ENCODE data around the gene CUX1. TPM values are rescaled to one million over a fixed set of nuclear protein-coding genes. Genes with fewer than 3 reads are reported as not detected.
"Not testable (repeated sequence)": the region's sequence is repeated elsewhere in the genome, so short reads cannot be mapped to it uniquely, and the experiment has no call there.

CUX1 gene
- total RNA-seq, 4 donors from 2014 or later: 56.9 to 124 (median 93.2) TPM

- no peaks in the 10 kb centered on the region for H3K9me3 ChIP-seq
- in situ Hi-C loops (cut with MboI; ENCODE audit: low pct_ligation_motif_present in 1 of 4, low pct_unique_long_range_greater_than_20kb in 1 of 4, low sequenced_read_pairs in 3 of 4): no loop called here
- no peaks in the 10 kb centered on the region for H3K4me1 ChIP-seq
- no peaks in the 10 kb centered on the region for H3K36me3 ChIP-seq
- TF ChIP-seq POLR2AphosphoS5 (IDR thresholded peaks at IDR 0.05) (no peak), CTCF (IDR thresholded peaks at IDR 0.05) (no peak), POLR2A (IDR thresholded peaks at IDR 0.05) (no peak), EP300 (IDR thresholded peaks at IDR 0.05; ENCODE audit: low read depth) (no peak)
- no peaks in the 10 kb centered on the region for H3K27me3 ChIP-seq
- intact Hi-C loops (cut with DNase I; ENCODE audit: low total_unique reads): no loop called here
- DNase-seq: no peak
- H3K27ac ChIP-seq: no peak overlapping the region
- whole genome bisulfite sequencing, 2 donors (ENCODE audit: low coverage in 1 of 2): 90 to 94% methylated on average over 3 to 6 of the region's 6 CpGs
- H3K4me3 ChIP-seq: no peak overlapping the region
Observed at GRCh38 chr7:102138676-102139075, 321.2 kb downstream of the CUX1 start.

GRCh38 chr7:102140952-102141370 is 323.5 kb downstream of the CUX1 start:
- intact Hi-C loops (cut with DNase I; ENCODE audit: low total_unique reads): no loop called here
- TF ChIP-seq EP300 (IDR thresholded peaks at IDR 0.05; ENCODE audit: low read depth) (no peak), CTCF (IDR thresholded peaks at IDR 0.05) (no peak), POLR2A (IDR thresholded peaks at IDR 0.05) (no peak), POLR2AphosphoS5 (IDR thresholded peaks at IDR 0.05) (no peak)
- peak; percentile 20 for DNase-seq
- Histone ChIP-seq H3K4me3 (no peak overlapping the region), H3K4me1 (no peaks in the 10 kb centered on the region), H3K9me3 (no peaks in the 10 kb centered on the region), H3K36me3 (no peaks in the 10 kb centered on the region), H3K27ac (no peak overlapping the region), H3K27me3 (no peaks in the 10 kb centered on the region)
- in situ Hi-C loops (cut with MboI; ENCODE audit: low pct_ligation_motif_present in 1 of 4, low pct_unique_long_range_greater_than_20kb in 1 of 4, low sequenced_read_pairs in 3 of 4): no loop called here
- 70 to 100% methylated on average over 1 to 14 of the region's 14 CpGs for WGBS, 2 donors (ENCODE audit: low coverage in 1 of 2)

GRCh38 chr7:102142433-102142832 is 325.0 kb downstream of the CUX1 start:
- H3K27me3 ChIP-seq; intact Hi-C loops (cut with DNase I; ENCODE audit: low total_unique reads); H3K4me3 ChIP-seq; H3K9me3 ChIP-seq; H3K4me1 ChIP-seq; H3K27ac ChIP-seq; H3K36me3 ChIP-seq; DNase-seq; in situ Hi-C loops (cut with MboI; ENCODE audit: low pct_ligation_motif_present in 1 of 4, low pct_unique_long_range_greater_than_20kb in 1 of 4, low sequenced_read_pairs in 3 of 4): not testable (repeated sequence)
- WGBS, 2 donors (ENCODE audit: low coverage in 1 of 2): 96 to 100% methylated on average over 2 to 3 of the region's 3 CpGs

GRCh38 chr7:102146122-102146521 is 328.7 kb downstream of the CUX1 start:
- in situ Hi-C loops (cut with MboI; ENCODE audit: low pct_ligation_motif_present in 1 of 4, low pct_unique_long_range_greater_than_20kb in 1 of 4, low sequenced_read_pairs in 3 of 4): no loop called here
- Histone ChIP-seq H3K36me3 (no peaks in the 10 kb centered on the region), H3K9me3 (no peaks in the 10 kb centered on the region), H3K4me1 (no peaks in the 10 kb centered on the region), H3K27me3 (no peaks in the 10 kb centered on the region), H3K4me3 (no peak overlapping the region), H3K27ac (no peak overlapping the region)
- WGBS, 2 donors (ENCODE audit: low coverage in 1 of 2): 96% methylated on average over 18 of the region's 18 CpGs; no CpG with 5 or more reads in 1 of the 2 donors
- DNase-seq: no peak
- intact Hi-C loops (cut with DNase I; ENCODE audit: low total_unique reads): no loop called here
- no peak for TF ChIP-seq POLR2AphosphoS5 (IDR thresholded peaks at IDR 0.05)
- no peak for TF ChIP-seq POLR2A (IDR thresholded peaks at IDR 0.05)
- no peak for TF ChIP-seq EP300 (IDR thresholded peaks at IDR 0.05; ENCODE audit: low read depth)
- no peak for TF ChIP-seq CTCF (IDR thresholded peaks at IDR 0.05)

- no peak overlapping the region for H3K27ac ChIP-seq
- 64 to 72% methylated on average over 2 to 10 of the region's 10 CpGs for WGBS, 2 donors (ENCODE audit: low coverage in 1 of 2)
- no peaks in the 10 kb centered on the region for H3K36me3 ChIP-seq
- no peaks in the 10 kb centered on the region for H3K9me3 ChIP-seq
- H3K27me3 ChIP-seq: no peaks in the 10 kb centered on the region
- no peak for DNase-seq
- intact Hi-C loops (cut with DNase I; ENCODE audit: low total_unique reads): no loop called here
- no peaks in the 10 kb centered on the region for H3K4me1 ChIP-seq
- TF ChIP-seq POLR2AphosphoS5 (IDR thresholded peaks at IDR 0.05) (no peak), CTCF (IDR thresholded peaks at IDR 0.05) (no peak), EP300 (IDR thresholded peaks at IDR 0.05; ENCODE audit: low read depth) (no peak), POLR2A (IDR thresholded peaks at IDR 0.05) (no peak)
- in situ Hi-C loops (cut with MboI; ENCODE audit: low pct_ligation_motif_present in 1 of 4, low pct_unique_long_range_greater_than_20kb in 1 of 4, low sequenced_read_pairs in 3 of 4): no loop called here
- no peak overlapping the region for H3K4me3 ChIP-seq
Observed at GRCh38 chr7:102147008-102147407, 329.6 kb downstream of the CUX1 start.
